GM13976 (cell line): ENCODE data around the gene GMEB2.

Source experiments
- DNase-seq: peaks from one replicate; pipeline ENCODE4 v3.0.0; 2012; ENCODE audit warnings: low spot score
- in situ Hi-C: fragments of 300-500 bp; cut with MboI; formaldehyde crosslinking; loops from one replicate; pipeline ENCODE4 v1.12.0; 2022; ENCODE audit warnings: low sequenced_read_pairs, mixed read lengths, inconsistent platforms; ENCODE audit not compliant: unreplicated experiment
- TF ChIP-seq, protein P1 (sequence below): IDR thresholded peaks from 2 replicates; pipeline ENCODE4 v1.5.1; 2012; ENCODE audit warnings: borderline replicate concordance, mild to moderate bottlenecking; ENCODE audit not compliant: insufficient read depth; ENCODE audit errors: extremely low read depth, missing control alignments, control extremely low read depth

GMEB2 gene

DNA sequence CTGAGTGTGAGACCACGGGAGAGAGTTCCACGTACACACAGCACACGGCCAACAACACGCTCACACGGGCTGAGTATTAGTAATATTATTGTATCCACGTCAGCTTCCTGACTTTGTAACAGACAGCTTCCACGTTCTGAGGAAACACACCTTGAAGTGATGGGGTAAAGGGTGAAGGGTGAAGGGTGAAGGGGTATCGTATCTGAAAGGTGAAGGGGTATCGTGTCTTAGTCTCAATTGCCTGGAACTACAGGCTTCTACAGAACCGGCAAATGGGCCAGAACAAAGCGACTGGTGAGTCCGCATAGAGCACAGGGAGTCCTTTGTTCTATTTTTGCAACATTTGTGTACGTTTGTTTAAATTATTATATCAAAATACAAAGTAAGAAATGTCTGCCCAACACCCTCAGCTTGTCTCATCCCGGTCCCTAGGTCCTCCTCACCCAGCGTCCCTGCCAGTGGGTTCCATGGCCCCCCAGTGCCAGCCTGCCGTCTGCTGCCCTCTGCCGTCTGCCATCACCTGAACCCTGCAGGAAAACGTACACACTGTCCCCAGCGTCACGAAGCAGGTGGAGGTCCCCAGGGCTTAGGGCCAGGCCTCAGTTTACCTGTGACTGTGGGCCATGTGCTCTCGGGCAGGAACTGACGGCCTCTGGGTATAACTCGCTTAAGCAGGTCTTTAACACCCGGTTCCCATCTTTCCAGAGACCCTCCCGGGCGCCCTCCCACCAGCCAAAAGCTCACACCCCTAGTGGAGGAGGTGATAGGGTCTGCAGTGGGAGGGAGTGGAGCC lies 48.5 kb downstream of the GMEB2 start:
- DNase-seq = no peak
- in situ Hi-C loops = no loop called here
- TF ChIP-seq, protein P1, sequence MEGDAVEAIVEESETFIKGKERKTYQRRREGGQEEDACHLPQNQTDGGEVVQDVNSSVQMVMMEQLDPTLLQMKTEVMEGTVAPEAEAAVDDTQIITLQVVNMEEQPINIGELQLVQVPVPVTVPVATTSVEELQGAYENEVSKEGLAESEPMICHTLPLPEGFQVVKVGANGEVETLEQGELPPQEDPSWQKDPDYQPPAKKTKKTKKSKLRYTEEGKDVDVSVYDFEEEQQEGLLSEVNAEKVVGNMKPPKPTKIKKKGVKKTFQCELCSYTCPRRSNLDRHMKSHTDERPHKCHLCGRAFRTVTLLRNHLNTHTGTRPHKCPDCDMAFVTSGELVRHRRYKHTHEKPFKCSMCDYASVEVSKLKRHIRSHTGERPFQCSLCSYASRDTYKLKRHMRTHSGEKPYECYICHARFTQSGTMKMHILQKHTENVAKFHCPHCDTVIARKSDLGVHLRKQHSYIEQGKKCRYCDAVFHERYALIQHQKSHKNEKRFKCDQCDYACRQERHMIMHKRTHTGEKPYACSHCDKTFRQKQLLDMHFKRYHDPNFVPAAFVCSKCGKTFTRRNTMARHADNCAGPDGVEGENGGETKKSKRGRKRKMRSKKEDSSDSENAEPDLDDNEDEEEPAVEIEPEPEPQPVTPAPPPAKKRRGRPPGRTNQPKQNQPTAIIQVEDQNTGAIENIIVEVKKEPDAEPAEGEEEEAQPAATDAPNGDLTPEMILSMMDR = no peak

DNA sequence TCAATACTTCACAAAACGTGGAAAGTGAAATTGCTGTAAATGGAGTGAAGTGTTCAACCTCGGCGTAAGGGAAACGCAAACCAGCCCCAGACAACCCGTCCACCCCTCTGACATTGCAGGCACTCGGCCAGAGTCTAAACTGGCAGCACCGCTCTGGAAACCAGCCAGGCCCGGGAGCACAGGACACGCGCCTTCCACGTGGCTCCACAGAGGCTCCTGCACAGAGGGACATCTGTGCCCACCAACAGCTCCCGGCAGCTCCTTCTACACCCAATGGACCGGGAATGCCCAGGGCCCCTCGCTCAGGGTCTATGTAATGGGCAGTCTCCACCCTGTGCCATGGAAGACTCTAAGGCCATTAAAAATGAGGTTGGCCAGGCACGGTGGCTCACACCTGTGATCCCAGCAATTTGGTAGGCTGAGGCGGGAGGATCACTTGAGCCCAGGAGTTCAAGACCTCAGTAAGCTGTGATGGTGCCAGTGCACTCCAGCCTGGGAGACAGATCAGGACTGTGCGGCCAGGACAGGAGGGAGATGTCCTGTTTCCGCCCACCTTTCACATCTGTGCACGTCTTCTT lies 49.5 kb downstream of the GMEB2 start:
- in situ Hi-C loops = no loop called here
- TF ChIP-seq, protein P1 = no peak
- no peak for DNase-seq

DNA sequence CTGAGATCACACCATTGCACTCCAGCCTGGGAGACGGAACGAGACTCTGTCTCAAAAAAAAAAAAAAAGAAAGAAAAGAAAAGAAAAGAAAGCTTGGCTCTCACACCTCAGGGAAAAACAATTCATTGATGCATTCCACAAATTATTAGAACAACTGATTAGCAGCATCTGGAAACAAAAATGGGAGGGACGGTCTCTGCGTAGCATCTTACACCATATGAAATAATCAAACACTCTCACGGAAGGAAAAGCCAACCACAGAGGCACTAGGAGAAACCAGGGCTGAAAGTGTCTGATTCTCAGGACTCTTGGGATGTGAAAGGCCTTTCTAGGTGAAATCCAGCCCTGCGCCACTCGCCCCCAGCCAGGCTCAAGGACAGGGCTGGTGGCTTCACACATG lies 50.6 kb downstream of the GMEB2 start:
- in situ Hi-C loops = no loop called here
- TF ChIP-seq, protein P1 = no peak
- no peak for DNase-seq

DNA sequence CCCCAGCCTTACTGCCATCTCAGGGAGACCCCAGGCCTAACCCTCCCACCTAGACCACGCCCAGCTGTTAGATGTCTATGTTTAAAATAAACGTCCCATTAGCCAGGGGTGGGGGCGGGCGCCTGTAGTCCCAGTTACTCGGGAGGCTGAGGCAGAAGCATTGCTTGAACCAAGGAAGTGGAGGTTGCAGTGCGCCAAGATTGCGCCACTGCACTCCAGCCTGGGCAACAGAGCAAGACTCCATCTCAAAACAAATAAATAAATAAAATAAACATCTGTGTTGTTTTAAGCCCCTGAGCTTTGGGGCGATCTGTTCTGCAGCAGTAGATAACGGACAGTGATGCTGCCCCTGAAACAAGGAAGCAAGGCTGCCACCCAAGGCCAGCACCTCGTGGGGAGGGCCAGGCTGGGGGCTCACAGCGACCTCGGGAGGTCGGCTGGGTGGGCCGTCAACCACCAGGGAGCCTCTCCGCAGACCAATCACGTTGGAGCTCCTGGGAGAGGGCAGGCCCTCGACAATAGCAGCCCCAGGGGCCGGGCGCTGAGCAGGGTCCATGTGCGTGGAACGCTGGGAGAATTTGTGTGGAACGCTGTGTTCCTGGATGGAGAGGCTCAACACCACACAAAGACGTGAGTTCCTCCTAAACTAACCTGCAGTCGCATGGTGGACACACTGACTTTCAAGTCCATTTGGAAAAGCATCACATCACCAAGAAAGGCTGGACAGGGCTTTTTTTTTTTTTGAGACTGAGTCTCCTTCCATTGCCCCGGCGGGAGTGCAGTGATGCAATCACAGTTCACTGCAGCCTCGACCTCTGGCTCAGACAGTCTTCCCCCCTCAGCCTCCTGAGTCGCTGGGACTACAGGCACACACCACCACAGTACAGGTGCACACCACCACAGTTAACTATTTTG lies 51.8 kb downstream of the GMEB2 start:
- DNase-seq = no peak
- TF ChIP-seq, protein P1 = no peak
- in situ Hi-C loops = no loop called here

DNA sequence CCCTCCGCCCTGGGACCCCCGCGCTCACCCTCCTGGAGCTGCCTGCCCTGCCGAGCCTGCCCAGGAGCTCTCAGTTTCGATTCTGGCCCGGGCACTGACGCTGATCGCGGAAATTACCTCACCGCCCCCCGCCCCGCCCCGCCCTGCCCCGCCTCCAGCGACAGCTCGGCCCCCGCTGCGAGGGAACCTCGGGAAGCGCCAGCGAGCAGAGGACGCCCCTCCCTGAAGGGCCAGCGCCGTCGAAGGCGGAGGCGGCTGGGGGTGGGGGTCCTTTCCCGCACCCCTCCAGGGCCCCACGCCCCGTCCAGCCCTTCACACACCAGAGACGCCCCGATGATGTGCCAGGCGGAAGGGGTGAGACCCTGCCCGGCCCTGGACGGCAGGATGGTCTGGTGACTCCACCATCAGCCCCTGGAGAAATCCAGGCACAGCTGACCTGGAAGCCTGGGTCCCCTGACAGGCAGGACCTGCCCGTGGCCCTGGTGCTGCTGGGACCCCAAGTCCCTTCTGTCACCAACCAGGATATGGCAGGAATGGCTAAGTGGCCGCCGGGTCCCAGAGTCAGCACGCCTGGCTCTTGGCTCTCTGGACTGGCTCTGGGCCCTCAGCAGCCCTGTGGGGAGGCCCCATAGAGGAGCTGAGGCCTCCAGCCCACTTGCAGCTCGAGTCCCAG lies 52.6 kb downstream of the GMEB2 start, which contains the start of gene HELZ2:
HELZ2 (minus strand) TSS at position 84 of the 673 bp plus-strand sequence. CDS start 1,854 bp downstream, outside the sequence.
- in situ Hi-C loops = no loop called here
- TF ChIP-seq, protein P1 = no peak
- peak; percentile 89 for DNase-seq

DNA sequence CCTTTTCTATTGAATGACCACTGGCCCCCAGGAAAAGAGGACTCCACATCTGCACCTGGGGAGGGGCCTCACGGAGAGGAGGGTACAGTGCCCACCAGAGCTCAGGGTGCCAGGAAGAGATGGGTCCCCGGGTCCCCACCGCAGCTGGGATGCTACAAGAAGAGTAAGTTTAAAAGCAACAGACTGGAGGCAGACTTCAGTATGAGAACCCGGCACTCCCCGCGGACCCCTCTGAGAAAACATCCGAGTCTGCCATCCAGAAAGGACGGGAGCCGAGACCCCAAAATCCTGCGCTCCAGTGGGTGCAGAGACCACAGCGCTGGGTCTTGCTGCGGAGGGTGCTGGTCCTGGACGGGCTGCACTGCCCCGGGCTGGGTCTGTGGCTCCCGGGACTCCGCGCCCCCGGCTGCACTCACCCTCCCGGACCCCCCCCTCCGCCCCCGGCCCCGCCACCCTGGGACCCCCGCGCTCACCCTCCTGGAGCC lies 53.2 kb downstream of the GMEB2 start:
- TF ChIP-seq, protein P1 = no peak
- in situ Hi-C loops = no loop called here
- no peak for DNase-seq
